SJSA1 (cell line): ENCODE data around the gene GPBAR1. TPM values are rescaled to one million over a fixed set of nuclear protein-coding genes. Genes with fewer than 3 reads are reported as not detected.

ENCODE experiments used
- DNase-seq, 2 experiments: peaks; one replicate each; pipeline ENCODE4 v3.0.0-alpha.2; 2015 to 2020; ENCODE audit warnings: low spot score in 2 of 2, low read depth in 1 of 2
- H3K27ac ChIP-seq: fragments of 250-450 bp; sonication (Bioruptor Pico); 2 replicates; pipeline ENCODE4 v1.5.1; 2020; ENCODE audit warnings: mild to moderate bottlenecking, moderate library complexity
- H3K27me3 ChIP-seq: fragments of 250-450 bp; sonication (Bioruptor Pico); replicated peaks from 2 replicates; pipeline ENCODE4 v1.5.1; 2020; ENCODE audit warnings: mild to moderate bottlenecking, moderate library complexity
- H3K36me3 ChIP-seq: fragments of 250-450 bp; sonication (Bioruptor Pico); 2 replicates; pipeline ENCODE4 v1.5.1; 2020; ENCODE audit warnings: mild to moderate bottlenecking
- H3K4me1 ChIP-seq: fragments of 250-450 bp; sonication (Bioruptor Pico); replicated peaks from 2 replicates; pipeline ENCODE4 v1.6.1; 2021; ENCODE audit warnings: mild to moderate bottlenecking
- H3K4me3 ChIP-seq: fragments of 250-450 bp; sonication (Bioruptor Pico); 2 replicates; pipeline ENCODE4 v1.5.1; 2020; ENCODE audit warnings: mild to moderate bottlenecking
- H3K9me3 ChIP-seq: fragments of 250-450 bp; sonication (Bioruptor Pico); replicated peaks from 2 replicates; pipeline ENCODE4 v1.5.1; 2020; ENCODE audit warnings: mild to moderate bottlenecking
- total RNA-seq: library from RNA; depleted of rRNA; stranded (reverse); fragments of >200 nt; shearing (Covaris generic); gene quantifications from 2 replicates; pipeline ENCODE4 v1.2.3, GENCODE V29; 2014

The GPBAR1 gene
- total RNA-seq, 1 experiment from 2014 or later, result 0.89 TPM

DNA sequence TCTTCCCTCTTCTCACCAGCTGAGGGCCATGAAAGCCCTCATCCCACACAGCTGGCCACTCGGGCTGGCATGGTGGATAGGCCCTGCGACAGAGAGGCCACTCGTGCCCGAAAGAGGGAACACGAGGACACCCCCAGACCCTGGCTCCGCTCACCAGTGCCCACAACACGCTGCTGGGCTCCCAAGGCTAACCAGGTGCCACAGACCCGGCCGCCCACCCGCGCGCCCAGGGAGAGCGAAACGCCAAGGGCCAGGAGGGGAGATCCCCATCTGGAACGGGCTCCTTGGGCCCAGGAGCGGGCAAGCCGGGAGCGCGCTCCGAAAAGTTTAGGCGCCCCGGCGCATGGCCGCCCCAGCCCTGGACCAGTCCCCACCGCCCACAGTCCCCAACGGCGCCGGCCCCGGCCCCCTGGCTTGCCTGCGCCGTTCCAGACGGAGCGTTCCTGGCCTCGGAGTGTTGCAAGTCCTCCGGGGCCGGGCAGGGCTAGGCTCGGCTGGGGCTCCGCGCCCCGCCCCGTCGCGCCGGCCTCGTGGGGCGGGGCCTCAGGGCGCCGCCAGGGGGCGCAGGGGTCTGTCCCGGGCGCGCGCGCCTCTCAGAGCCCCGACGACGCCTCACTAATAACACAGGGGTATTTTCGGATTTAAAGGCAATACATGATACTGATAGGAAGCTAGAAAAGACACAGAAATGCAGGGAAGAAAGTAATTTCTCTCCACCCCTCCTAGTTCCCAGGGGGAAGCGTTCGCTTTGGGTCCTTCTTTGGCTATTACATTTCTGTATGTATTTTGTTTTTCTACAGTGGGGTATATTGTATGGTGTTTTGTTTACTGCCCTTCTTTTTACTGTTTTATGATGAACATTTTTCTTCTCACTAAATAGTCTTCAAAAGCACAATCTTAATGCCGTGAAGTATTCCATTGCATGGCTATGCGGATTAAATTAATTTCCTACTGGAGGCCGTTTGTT lies 31.5 kb downstream of the GPBAR1 start, which contains the start of gene TMBIM1:
Gene TMBIM1 (minus strand): TSS at position 456 of the 967 bp plus-strand sequence. CDS start 10,362 bp downstream, outside the sequence.
- Histone ChIP-seq H3K4me1 (peaks cover 30% of the 10 kb centered on the region), H3K27ac (peak within 1 kb of the TSS; percentile 57), H3K9me3 (no peaks in the 10 kb centered on the region), H3K36me3 (no peaks in the 10 kb centered on the region), H3K4me3 (peak within 1 kb of the TSS; percentile 84), H3K27me3 (no peaks in the 10 kb centered on the region)
- DNase-seq, result peak; percentile 65 to 74

GRCh38 chr2:218293715-218294429 lies 33.1 kb downstream of the GPBAR1 start:
- Histone ChIP-seq H3K36me3 (no peaks in the 10 kb centered on the region), H3K4me1 (peaks cover 24% of the 10 kb centered on the region), H3K27me3 (no peaks in the 10 kb centered on the region), H3K4me3 (no peak overlapping the region), H3K27ac (no peak overlapping the region), H3K9me3 (no peaks in the 10 kb centered on the region)
- no peak for DNase-seq

DNA sequence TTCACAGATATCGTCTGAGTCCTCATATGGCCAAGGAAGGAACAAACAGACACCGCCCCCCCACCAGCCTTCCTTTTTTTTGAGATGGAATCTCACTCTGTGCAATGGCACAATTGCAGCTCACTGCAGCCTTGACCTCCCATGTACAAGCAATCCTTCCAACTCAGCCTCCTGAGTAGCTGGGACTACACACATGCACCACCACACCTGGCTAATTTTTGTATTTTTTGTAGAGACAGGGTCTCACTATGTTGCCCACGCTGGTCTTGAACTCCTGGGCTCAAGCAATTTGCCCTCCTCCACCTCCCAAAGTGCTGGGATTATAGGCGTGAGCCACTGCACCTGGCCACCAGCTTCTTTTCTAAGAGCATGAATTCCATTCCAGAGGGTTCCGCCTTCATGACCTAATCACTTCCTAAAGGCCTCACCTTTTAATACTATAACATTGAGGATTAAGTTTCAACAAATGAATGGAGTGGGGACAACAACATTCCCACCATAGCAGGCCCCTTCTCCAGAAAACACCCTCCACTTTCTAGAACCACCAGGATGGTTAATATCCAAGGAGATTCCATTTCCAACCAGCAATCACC lies 33.7 kb downstream of the GPBAR1 start:
- no peaks in the 10 kb centered on the region for H3K9me3 ChIP-seq
- no peaks in the 10 kb centered on the region for H3K36me3 ChIP-seq
- H3K27ac ChIP-seq, result no peak overlapping the region
- H3K4me3 ChIP-seq, result no peak overlapping the region
- DNase-seq, result no peak
- H3K4me1 ChIP-seq, result peaks cover 24% of the 10 kb centered on the region
- no peaks in the 10 kb centered on the region for H3K27me3 ChIP-seq

GRCh38 chr2:218295029-218295428 lies 34.2 kb downstream of the GPBAR1 start:
- H3K27ac ChIP-seq, result no peak overlapping the region
- no peak for DNase-seq
- no peak overlapping the region for H3K4me3 ChIP-seq
- H3K27me3 ChIP-seq, result no peaks in the 10 kb centered on the region
- no peaks in the 10 kb centered on the region for H3K9me3 ChIP-seq
- H3K36me3 ChIP-seq, result no peaks in the 10 kb centered on the region
- peaks cover 21% of the 10 kb centered on the region for H3K4me1 ChIP-seq

- peaks cover 10% of the 10 kb centered on the region for H3K4me1 ChIP-seq
- DNase-seq, result no peak
- H3K4me3 ChIP-seq, result no peak overlapping the region
- no peaks in the 10 kb centered on the region for H3K27me3 ChIP-seq
- H3K27ac ChIP-seq, result no peak overlapping the region
- no peaks in the 10 kb centered on the region for H3K36me3 ChIP-seq
- no peaks in the 10 kb centered on the region for H3K9me3 ChIP-seq
Measured at GRCh38 chr2:218296200-218296599, 35.4 kb downstream of the GPBAR1 start.

GRCh38 chr2:218296847-218297246 lies 36.0 kb downstream of the GPBAR1 start:
- H3K36me3 ChIP-seq, result no peaks in the 10 kb centered on the region
- H3K27me3 ChIP-seq, result no peaks in the 10 kb centered on the region
- DNase-seq, result no peak
- no peaks in the 10 kb centered on the region for H3K9me3 ChIP-seq
- peaks cover 5% of the 10 kb centered on the region for H3K4me1 ChIP-seq
- no peak overlapping the region for H3K27ac ChIP-seq
- H3K4me3 ChIP-seq, result no peak overlapping the region

- H3K27me3 ChIP-seq, result no peaks in the 10 kb centered on the region
- H3K36me3 ChIP-seq, result no peaks in the 10 kb centered on the region
- no peak for DNase-seq
- no peak overlapping the region for H3K27ac ChIP-seq
- no peak overlapping the region for H3K4me3 ChIP-seq
- H3K4me1 ChIP-seq, result no peaks in the 10 kb centered on the region
- H3K9me3 ChIP-seq, result no peaks in the 10 kb centered on the region
Measured at GRCh38 chr2:218298314-218298875, 37.6 kb downstream of the GPBAR1 start.

DNA sequence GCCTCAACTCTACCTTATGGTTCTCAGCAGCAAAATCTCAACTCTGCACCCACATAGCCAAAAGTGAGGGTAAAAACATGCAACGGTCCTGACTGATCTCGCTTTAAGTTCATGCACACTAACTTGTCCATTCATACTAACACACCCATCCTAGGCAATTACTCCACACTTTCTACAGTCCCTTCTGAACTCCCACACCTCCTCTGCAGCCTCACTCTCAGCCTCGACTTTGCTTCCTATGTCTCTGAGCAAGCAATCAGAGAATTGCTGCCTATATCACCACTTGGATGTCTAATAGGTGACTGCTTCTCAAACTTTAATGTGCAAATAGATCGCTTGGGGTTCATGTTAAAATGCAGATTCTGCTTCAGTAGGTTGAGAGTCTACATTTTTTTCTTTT lies 39.3 kb downstream of the GPBAR1 start:
- Histone ChIP-seq H3K4me1 (no peaks in the 10 kb centered on the region), H3K27ac (no peak overlapping the region), H3K36me3 (no peaks in the 10 kb centered on the region), H3K4me3 (no peak overlapping the region), H3K9me3 (no peaks in the 10 kb centered on the region), H3K27me3 (no peaks in the 10 kb centered on the region)
- DNase-seq, result no peak

DNA sequence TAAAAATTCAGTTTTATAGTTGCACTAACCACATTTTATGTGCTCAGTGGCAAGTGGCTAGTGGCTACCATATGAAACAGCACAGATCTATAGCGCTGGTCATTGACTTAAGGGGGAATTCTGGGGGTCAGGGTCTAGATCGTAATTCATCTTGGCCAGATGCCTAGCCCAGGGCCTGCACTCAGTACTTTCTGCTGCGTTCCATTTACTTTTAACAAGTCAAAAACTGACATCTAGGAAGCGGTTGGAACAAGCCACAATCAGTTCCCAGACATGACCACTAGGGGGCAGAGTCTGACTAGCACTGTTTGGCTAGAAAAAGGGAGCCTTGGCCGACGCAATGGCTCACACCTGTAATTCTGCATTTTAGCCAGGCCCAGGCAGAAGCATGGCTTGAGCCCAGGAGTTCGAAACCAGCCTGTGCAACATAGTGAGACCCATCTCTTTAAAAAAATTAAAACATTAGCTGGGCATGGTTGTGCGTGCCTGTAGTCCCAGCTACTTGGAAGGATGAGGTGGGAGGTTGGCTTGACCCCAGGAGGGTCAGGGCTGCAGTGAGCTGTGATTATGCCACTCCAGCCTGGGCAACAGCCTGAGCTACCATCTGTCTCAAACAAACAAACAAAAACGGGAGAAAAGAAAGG lies 40.5 kb downstream of the GPBAR1 start:
- H3K27me3 ChIP-seq, result no peaks in the 10 kb centered on the region
- no peak overlapping the region for H3K4me3 ChIP-seq
- H3K4me1 ChIP-seq, result no peaks in the 10 kb centered on the region
- H3K36me3 ChIP-seq, result no peaks in the 10 kb centered on the region
- H3K9me3 ChIP-seq, result no peaks in the 10 kb centered on the region
- H3K27ac ChIP-seq, result no peak overlapping the region
- DNase-seq, result peak; percentile 73 to 82

GRCh38 chr2:218305383-218305782 lies 44.6 kb downstream of the GPBAR1 start:
- no peak overlapping the region for H3K27ac ChIP-seq
- no peaks in the 10 kb centered on the region for H3K4me1 ChIP-seq
- no peaks in the 10 kb centered on the region for H3K9me3 ChIP-seq
- no peaks in the 10 kb centered on the region for H3K27me3 ChIP-seq
- no peak overlapping the region for H3K4me3 ChIP-seq
- no peak for DNase-seq
- H3K36me3 ChIP-seq, result no peaks in the 10 kb centered on the region

DNA sequence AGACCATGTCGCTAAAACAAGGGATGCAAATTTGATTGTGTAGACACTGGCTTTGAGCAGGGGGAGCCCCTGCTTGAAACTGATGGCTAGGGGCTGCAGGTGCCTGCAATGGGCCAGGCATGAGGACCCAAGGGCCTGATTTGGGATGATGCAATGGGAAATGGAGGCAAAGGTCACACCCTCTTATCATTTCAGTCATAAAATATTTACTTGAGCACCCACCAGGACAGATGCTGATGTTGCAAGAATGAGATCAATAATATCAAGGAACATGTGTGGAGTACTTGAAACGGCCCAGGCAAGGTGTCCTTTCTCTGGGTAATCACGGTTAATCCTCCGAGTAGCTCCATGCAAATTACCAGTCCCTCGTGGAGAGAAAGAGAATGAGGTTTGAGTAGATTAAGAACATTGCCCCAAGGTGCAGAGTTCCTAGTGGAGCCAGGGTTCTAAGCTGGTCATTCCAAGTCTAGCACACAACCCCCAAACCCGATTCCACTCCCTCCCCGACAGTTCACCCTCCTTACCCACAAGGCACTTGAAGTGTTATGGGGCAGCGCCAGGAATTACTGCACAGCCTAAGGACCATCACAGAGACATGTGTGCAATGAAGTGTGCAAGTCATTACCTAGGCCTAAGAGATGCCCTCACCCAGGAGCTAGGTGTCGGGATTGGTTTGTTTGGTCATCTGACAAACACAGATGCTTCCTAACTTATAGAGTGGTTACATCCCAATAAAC lies 45.5 kb downstream of the GPBAR1 start:
- DNase-seq, result no peak
- no peaks in the 10 kb centered on the region for H3K27me3 ChIP-seq
- no peaks in the 10 kb centered on the region for H3K9me3 ChIP-seq
- H3K4me1 ChIP-seq, result no peaks in the 10 kb centered on the region
- H3K27ac ChIP-seq, result no peak overlapping the region
- H3K4me3 ChIP-seq, result no peak overlapping the region
- no peaks in the 10 kb centered on the region for H3K36me3 ChIP-seq

GRCh38 chr2:218307415-218308090 lies 46.7 kb downstream of the GPBAR1 start:
- H3K27ac ChIP-seq, result no peak overlapping the region
- no peak for DNase-seq

More at GRCh38 chr2:218307415-218308090, 46.7 kb downstream of the GPBAR1 start:
- Histone ChIP-seq H3K9me3 (no peaks in the 10 kb centered on the region), H3K36me3 (no peaks in the 10 kb centered on the region), H3K4me1 (no peaks in the 10 kb centered on the region), H3K27me3 (no peaks in the 10 kb centered on the region), H3K4me3 (no peak overlapping the region)
